GM21367 (cell line): ENCODE results near the gene HACD1.
A peak's percentile ranks its signal among the peaks of the same experiment; 100 is the strongest.

ENCODE experiments used
- ATAC-seq: cut with Tn5 transposase; IDR thresholded peaks from one replicate; pipeline ENCODE4 v1.9.1; 2021; ENCODE audit not compliant: unreplicated experiment

The HACD1 gene

GRCh38 chr10:17586821-17587234 is 30.3 kb downstream of the HACD1 start:
- ATAC-seq = peak; percentile 58

- peak; percentile 76 for ATAC-seq
Observed at GRCh38 chr10:17585016-17585415, 32.2 kb downstream of the HACD1 start.

GRCh38 chr10:17580885-17581284 is 36.3 kb downstream of the HACD1 start:
- ATAC-seq = no peak

DNA sequence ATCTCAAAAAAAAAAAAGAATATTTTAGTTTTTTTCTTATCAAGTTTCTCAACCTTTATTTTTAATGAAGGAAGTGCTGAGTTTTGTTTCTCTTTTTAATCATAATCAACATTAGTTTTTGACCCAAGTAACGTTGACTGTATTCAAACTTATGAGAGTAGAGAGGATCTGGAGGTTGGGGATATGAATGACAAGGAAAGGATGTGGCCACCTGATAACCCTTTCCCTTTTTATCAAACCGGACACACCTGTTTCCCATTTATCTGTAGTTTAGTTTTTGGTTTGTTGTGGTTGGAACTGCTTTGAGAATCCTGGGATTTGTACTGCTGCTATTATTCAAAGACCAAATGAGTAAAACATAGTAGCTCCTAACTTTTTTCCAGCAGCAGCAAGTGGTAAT is 38.6 kb downstream of the HACD1 start:
- no peak for ATAC-seq

- ATAC-seq = no peak
Observed at GRCh38 chr10:17576768-17577167, 40.4 kb downstream of the HACD1 start.

GRCh38 chr10:17564911-17565310 is 52.3 kb downstream of the HACD1 start:
- ATAC-seq = no peak

- ATAC-seq = no peak
Observed at GRCh38 chr10:17563452-17563851, 53.7 kb downstream of the HACD1 start.

- ATAC-seq = no peak
Observed at GRCh38 chr10:17562614-17563013, 54.6 kb downstream of the HACD1 start.

- ATAC-seq = no peak
Observed at GRCh38 chr10:17561111-17561510, 56.1 kb downstream of the HACD1 start.

DNA sequence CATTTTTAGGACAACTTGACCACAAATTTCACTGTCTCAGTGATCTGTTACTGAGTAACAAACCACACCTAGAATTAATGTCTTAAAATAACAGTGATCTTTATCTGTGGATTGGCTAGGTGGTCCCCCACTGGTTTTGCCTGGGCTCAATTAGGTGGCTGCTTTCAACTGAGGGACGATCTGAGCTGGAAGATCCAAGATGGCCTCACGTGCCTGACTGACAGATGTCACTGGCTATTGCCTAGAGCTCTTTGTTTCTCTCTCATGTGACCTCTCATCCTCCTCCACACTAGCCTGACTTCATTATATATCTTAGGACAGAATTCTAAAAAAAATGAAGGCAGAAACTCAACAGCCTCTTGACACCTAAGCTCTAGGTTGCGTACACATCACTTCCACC is 59.7 kb downstream of the HACD1 start:
- ATAC-seq = no peak

DNA sequence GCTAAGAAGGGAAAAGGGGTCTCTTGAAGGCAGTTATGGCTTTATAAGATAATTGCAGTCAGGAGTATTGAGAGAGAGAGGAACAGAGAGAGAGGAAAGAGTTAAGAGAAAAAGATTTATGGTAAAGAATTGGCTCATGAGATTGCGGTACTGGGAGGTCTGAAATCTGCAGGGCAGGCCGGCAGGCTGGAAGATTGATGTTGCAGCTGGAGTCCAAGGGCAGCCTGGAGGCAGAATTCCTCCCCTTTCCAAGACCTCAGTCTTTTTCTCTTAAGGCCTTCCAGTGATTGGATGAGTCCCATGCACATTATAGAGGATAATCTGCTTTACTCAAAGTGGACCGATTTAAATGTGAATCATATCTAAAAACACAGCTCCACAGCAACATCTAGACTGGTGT is 68.4 kb downstream of the HACD1 start:
- no peak for ATAC-seq

DNA sequence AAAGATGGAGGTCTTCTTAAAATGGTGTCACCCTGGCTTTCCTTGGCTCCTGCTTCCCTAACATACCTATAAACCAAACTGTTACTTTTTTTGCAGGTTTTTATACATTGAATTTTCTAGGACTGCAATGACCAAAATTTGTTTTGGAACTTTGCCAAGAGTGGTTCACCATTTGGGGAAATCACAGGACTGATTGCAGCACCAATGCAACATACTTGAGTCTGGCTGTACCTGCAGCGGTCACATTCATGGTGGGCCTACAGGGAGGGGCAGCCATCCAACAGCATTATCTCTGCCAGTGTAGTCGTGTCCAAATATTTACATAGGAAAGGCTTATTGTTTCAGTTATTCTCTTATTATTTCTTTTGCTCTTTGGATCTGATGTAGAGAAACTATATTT is 69.0 kb downstream of the HACD1 start:
- ATAC-seq = no peak

- no peak for ATAC-seq
Observed at GRCh38 chr10:17547060-17547459, 70.1 kb downstream of the HACD1 start.

- ATAC-seq = no peak
Observed at GRCh38 chr10:17544465-17544864, 72.7 kb downstream of the HACD1 start.
